LHCN-M2 (cell line): ENCODE results near the gene ABHD5. TPM values are rescaled to one million over a fixed set of nuclear protein-coding genes. Genes with fewer than 3 reads are reported as not detected.

Experiments used
- DNase-seq: peaks from one replicate; pipeline ENCODE4 v3.0.0-alpha.2; 2012; ENCODE audit warnings: low read depth
- total RNA-seq: library from RNA; depleted of rRNA; stranded (reverse); fragments of >200 nt; gene quantifications from 2 replicates; pipeline ENCODE4 v1.2.3, GENCODE V29; 2014

The ABHD5 gene
- total RNA-seq, 1 experiment from 2014 or later: 34.6 TPM

GRCh38 chr3:43755516-43756200 is 64.9 kb downstream of the ABHD5 start:
- DNase-seq: no peak

GRCh38 chr3:43757666-43758321 is 67.1 kb downstream of the ABHD5 start:
- no peak for DNase-seq

GRCh38 chr3:43758592-43759225 is 68.0 kb downstream of the ABHD5 start:
- no peak for DNase-seq

GRCh38 chr3:43759297-43759782 is 68.6 kb downstream of the ABHD5 start:
- DNase-seq: peak; percentile 89

GRCh38 chr3:43759938-43760337 is 69.2 kb downstream of the ABHD5 start:
- no peak for DNase-seq

- no peak for DNase-seq
These were observed 70.2 kb downstream of the ABHD5 start for GRCh38 chr3:43760938-43761337.

- no peak for DNase-seq
These were observed 71.7 kb downstream of the ABHD5 start for GRCh38 chr3:43762451-43762850.

- DNase-seq: no peak
These were observed 73.3 kb downstream of the ABHD5 start for GRCh38 chr3:43764056-43764455.

GRCh38 chr3:43764471-43764870 is 73.7 kb downstream of the ABHD5 start:
- no peak for DNase-seq

GRCh38 chr3:43765521-43765971 is 74.8 kb downstream of the ABHD5 start:
- DNase-seq: peak; percentile 55

- DNase-seq: peak; percentile 67
These were observed 76.1 kb downstream of the ABHD5 start for GRCh38 chr3:43766672-43767465.

GRCh38 chr3:43768381-43768973 is 77.7 kb downstream of the ABHD5 start:
- peak; percentile 52 for DNase-seq

GRCh38 chr3:43769097-43769884 is 78.6 kb downstream of the ABHD5 start:
- DNase-seq: peak; percentile 95

- DNase-seq: no peak
These were observed 79.2 kb downstream of the ABHD5 start for GRCh38 chr3:43769885-43770425.

GRCh38 chr3:43770426-43771103 is 79.8 kb downstream of the ABHD5 start:
- DNase-seq: peak; percentile 42

- no peak for DNase-seq
These were observed 80.9 kb downstream of the ABHD5 start for GRCh38 chr3:43771610-43772009.

GRCh38 chr3:43773273-43774094 is 82.7 kb downstream of the ABHD5 start:
- no peak for DNase-seq

- no peak for DNase-seq
These were observed 84.1 kb downstream of the ABHD5 start for GRCh38 chr3:43774799-43775198.

GRCh38 chr3:43776101-43776500 is 85.4 kb downstream of the ABHD5 start:
- no peak for DNase-seq
